OCI-LY7 (cell line): ENCODE results near the gene PPP2R3C. TPM values are rescaled to one million over a fixed set of nuclear protein-coding genes. Genes with fewer than 3 reads are reported as not detected.

ENCODE experiments used
- BruUV-seq: library from RNA; stranded (reverse); fragments of 400-500 nt; replicated peaks from 2 replicates; lab custom pipeline; 2021; lab: Mats Ljungman, UMichigan
- CTCF ChIA-PET: fragments of 300-600 bp; sonication (Branson Sonifier 250); formaldehyde crosslinking; loops from one replicate; lab custom pipeline; 2022; ENCODE audit warnings: antibody characterized with exemption; ENCODE audit not compliant: unreplicated experiment; lab: Charles Lee
- POLR2A ChIA-PET: fragments of 300-600 bp; sonication (Branson Sonifier 250); formaldehyde crosslinking; loops from one replicate; lab custom pipeline; 2022; ENCODE audit warnings: antibody characterized with exemption; lab: Charles Lee
- DNase-seq: peaks from one replicate; pipeline ENCODE4 v3.0.0-alpha.2; 2015; ENCODE audit warnings: low spot score
- H2AFZ ChIP-seq: fragments of 200-600 bp; sonication (generic), shearing (Covaris generic); 2 replicates; pipeline ENCODE4 v1.6.1; 2014; ENCODE audit warnings: mild to moderate bottlenecking, antibody characterized with exemption, low read length, moderate library complexity
- H3K27ac ChIP-seq: fragments of 200-600 bp; sonication (generic); 2 replicates; pipeline ENCODE4 v1.5.1; 2014; ENCODE audit warnings: mixed run types, low read depth, mild to moderate bottlenecking, moderate library complexity, low read length, inconsistent platforms; ENCODE audit not compliant: poor library complexity, severe bottlenecking
- H3K36me3 ChIP-seq: fragments of 200-600 bp; sonication (generic); 2 replicates; pipeline ENCODE4 v1.6.1; 2014; ENCODE audit warnings: mild to moderate bottlenecking, antibody characterized with exemption, low read length, moderate library complexity, mixed read lengths; ENCODE audit not compliant: insufficient read depth
- H3K4me1 ChIP-seq: fragments of 200-600 bp; sonication (generic); 2 replicates; pipeline ENCODE4 v1.5.1; 2014; ENCODE audit warnings: mild to moderate bottlenecking, low read length; ENCODE audit not compliant: insufficient read depth, poor library complexity, severe bottlenecking
- H3K4me2 ChIP-seq: fragments of 200-600 bp; sonication (generic); 2 replicates; pipeline ENCODE4 v1.6.1; 2014; ENCODE audit warnings: mild to moderate bottlenecking, low read length
- H3K4me3 ChIP-seq: fragments of 200-600 bp; sonication (generic); 2 replicates; pipeline ENCODE4 v1.5.1; 2014; ENCODE audit warnings: mild to moderate bottlenecking, low read depth, low read length; ENCODE audit not compliant: poor library complexity, severe bottlenecking
- H3K79me2 ChIP-seq: fragments of 200-600 bp; sonication (generic); 2 replicates; pipeline ENCODE4 v1.6.1; 2016; ENCODE audit warnings: low read depth, mild to moderate bottlenecking, low read length, moderate library complexity, mixed read lengths; ENCODE audit not compliant: insufficient read depth
- H3K9me2 ChIP-seq: fragments of 200-600 bp; sonication (generic); 2 replicates; pipeline ENCODE4 v1.6.1; 2016; ENCODE audit warnings: mild to moderate bottlenecking, low read length, mixed read lengths; ENCODE audit not compliant: insufficient read depth
- H3K9me3 ChIP-seq: fragments of 200-600 bp; sonication (generic); 2 replicates; pipeline ENCODE4 v1.6.1; 2014; ENCODE audit warnings: mild to moderate bottlenecking, mixed run types, low read length, mixed read lengths
- H4K20me1 ChIP-seq: fragments of 200-600 bp; sonication (generic); 2 replicates; pipeline ENCODE4 v1.6.1; 2014; ENCODE audit warnings: mild to moderate bottlenecking, antibody characterized with exemption, low read length, moderate library complexity, mixed read lengths; ENCODE audit not compliant: insufficient read depth
- EZH2phosphoT487 ChIP-seq: fragments of 200-600 bp; sonication (generic); IDR thresholded peaks from 2 replicates; pipeline ENCODE4 v1.6.1; 2018; ENCODE audit warnings: low read depth, borderline replicate concordance, mild to moderate bottlenecking, mixed run types, antibody characterized with exemption, low read length, moderate library complexity, mixed read lengths
- intact Hi-C: fragments of 100-400 bp; cut with micrococcal nuclease; formaldehyde crosslinking; loops from one replicate; pipeline ENCODE4 v1.10.0; 2022; ENCODE audit not compliant: unreplicated experiment
- total RNA-seq, 2 experiments: library from RNA; depleted of rRNA in 1 of 2; stranded (reverse); fragments of >200 nt in 1 of 2; shearing (Covaris generic) in 1 of 2; gene quantifications; 2 replicates each; pipeline ENCODE4 v1.2.3, GENCODE V29; 2014 to 2022
- TF ChIP-seq, protein P1 (sequence below): fragments of 200-600 bp; sonication (generic); conservative IDR thresholded peaks from 2 replicates; pipeline ENCODE4 v1.5.1; 2014; ENCODE audit warnings: mild to moderate bottlenecking, antibody characterized with exemption, low read length, moderate library complexity, mixed read lengths

PPP2R3C gene
- total RNA-seq, 2 experiments from 2014 or later = 47.4 to 50.8 TPM

DNA sequence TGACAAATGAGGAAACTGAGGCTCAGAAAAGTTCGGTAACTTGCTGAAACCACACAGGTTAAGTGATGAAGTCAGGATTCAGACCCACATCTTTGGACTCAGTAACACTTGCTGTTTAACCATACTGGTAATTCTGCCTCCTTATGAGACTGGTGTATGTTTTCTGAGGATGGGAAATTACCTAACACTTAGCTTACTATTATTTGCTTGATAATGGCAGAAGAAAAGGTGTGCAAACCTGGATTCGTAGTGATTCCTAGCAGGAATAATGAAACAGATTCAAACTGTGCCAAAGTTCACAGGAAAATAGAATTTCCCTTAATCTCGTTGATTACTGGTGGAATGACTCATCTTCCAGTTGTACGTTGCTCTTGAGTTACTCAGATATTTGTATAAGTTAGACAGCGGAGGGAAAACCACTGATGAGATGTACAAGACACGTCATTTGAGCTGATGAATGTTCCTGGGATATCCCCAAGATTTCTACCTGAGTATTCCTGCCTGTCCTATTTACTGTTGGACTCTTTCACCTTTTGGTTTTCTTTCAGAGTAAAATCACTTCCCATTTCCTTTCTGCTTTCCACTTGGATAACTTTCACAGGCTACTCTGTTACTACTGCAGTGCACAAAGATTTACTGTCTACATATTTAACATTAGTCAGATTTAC lies 38.1 kb upstream of the PPP2R3C start:
- Histone ChIP-seq H3K4me3 (no peak overlapping the region), H3K9me3 (no peaks in the 10 kb centered on the region), H4K20me1 (no peaks in the 10 kb centered on the region), H3K4me2 (no peak overlapping the region), H3K36me3 (peaks cover 28% of the 10 kb centered on the region), H3K79me2 (peaks cover 25% of the 10 kb centered on the region; the same call in 1 of the 2 replicates), H3K27ac (no peak overlapping the region), H3K9me2 (no peaks in the 10 kb centered on the region), H3K4me1 (peaks cover 12% of the 10 kb centered on the region), H2AFZ (no peak overlapping the region)
- CTCF ChIA-PET = interaction anchor here (0.5 kb wide), 1 partner anchor 212 kb away, joined by 3 read pairs; no protein-coding TSS in a partner anchor
- intact Hi-C loops = no loop called here
- no peak for DNase-seq
- TF ChIP-seq EZH2phosphoT487 = no peak
- TF ChIP-seq, protein P1, sequence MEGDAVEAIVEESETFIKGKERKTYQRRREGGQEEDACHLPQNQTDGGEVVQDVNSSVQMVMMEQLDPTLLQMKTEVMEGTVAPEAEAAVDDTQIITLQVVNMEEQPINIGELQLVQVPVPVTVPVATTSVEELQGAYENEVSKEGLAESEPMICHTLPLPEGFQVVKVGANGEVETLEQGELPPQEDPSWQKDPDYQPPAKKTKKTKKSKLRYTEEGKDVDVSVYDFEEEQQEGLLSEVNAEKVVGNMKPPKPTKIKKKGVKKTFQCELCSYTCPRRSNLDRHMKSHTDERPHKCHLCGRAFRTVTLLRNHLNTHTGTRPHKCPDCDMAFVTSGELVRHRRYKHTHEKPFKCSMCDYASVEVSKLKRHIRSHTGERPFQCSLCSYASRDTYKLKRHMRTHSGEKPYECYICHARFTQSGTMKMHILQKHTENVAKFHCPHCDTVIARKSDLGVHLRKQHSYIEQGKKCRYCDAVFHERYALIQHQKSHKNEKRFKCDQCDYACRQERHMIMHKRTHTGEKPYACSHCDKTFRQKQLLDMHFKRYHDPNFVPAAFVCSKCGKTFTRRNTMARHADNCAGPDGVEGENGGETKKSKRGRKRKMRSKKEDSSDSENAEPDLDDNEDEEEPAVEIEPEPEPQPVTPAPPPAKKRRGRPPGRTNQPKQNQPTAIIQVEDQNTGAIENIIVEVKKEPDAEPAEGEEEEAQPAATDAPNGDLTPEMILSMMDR = no peak
- POLR2A ChIA-PET = interaction anchor here (0.6 to 0.9 kb wide), 2 partner anchors 9 to 239 kb away, joined by 3 read pairs; no protein-coding TSS in a partner anchor
- BruUV-seq = no TSS peak

DNA sequence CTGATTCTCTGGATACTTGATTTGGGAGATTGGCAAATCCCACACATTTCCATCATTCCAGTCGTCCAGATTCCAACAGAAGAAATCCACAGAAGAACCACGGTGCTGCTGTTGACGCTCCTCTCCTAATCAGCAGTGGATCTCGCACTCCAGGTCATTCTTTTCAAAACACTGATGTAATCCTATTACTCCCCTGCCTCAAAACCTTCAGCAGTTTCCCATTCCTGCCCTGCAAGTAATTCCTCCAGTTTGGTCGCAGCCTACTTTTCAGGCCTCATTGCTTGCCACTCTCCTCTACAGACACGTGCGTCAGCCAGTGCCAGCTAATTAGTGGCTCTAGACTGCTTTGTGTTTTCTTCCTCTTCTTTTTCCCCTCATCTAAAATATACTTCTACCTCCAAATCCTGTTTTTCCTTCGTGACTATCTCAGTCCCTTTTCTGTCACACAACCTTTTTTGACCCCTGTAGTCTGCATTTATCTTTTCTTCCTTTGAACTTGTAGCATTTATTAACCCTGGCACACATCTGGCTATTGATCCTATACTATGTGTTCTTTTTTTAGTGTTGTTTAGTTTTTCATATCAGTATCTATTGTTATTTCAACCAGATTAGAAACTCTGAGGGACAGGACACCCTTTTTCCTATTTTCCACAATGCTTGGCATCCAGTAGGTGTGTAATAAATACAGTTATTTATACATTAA lies 37.3 kb upstream of the PPP2R3C start:
- Histone ChIP-seq H3K4me3 (no peak overlapping the region), H3K4me1 (peaks cover 15% of the 10 kb centered on the region), H3K36me3 (peaks cover 22% of the 10 kb centered on the region), H3K79me2 (peaks cover 31% of the 10 kb centered on the region; the same call in 1 of the 2 replicates), H3K27ac (no peak overlapping the region), H3K9me3 (no peaks in the 10 kb centered on the region), H3K9me2 (no peaks in the 10 kb centered on the region), H4K20me1 (no peaks in the 10 kb centered on the region), H2AFZ (no peak overlapping the region), H3K4me2 (no peak overlapping the region)
- no TSS peak for BruUV-seq
- TF ChIP-seq EZH2phosphoT487 = no peak
- TF ChIP-seq, protein P1 = no peak
- CTCF ChIA-PET = no interaction called here
- no peak for DNase-seq
- intact Hi-C loops = no loop called here
- POLR2A ChIA-PET = interaction anchor here (0.6 to 0.9 kb wide), 2 partner anchors 10 to 239 kb away, joined by 3 read pairs; no protein-coding TSS in a partner anchor
